ENCODE data around the gene CDAN1.

DNA sequence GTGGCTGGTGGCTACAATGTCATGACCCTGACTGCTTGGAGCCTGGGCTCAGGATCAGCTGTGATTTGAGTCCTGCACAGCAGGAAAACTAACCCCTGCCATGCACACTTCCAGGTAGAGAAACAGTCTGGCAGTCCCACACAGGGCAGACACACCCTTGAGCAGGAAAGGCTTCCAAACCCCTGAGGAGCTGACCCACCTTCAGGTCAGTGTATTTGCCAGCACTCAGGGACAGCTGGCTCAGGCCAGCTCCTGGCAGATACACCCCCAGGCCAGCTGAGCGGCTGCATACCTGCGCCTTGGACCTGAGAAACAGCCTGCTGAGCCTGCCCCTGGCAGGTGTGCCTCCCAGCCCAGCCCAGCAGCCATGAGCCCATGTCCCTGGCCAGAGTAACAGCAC is 22.2 kb upstream of the CDAN1 start:
- TF ChIP-seq, protein P1, sequence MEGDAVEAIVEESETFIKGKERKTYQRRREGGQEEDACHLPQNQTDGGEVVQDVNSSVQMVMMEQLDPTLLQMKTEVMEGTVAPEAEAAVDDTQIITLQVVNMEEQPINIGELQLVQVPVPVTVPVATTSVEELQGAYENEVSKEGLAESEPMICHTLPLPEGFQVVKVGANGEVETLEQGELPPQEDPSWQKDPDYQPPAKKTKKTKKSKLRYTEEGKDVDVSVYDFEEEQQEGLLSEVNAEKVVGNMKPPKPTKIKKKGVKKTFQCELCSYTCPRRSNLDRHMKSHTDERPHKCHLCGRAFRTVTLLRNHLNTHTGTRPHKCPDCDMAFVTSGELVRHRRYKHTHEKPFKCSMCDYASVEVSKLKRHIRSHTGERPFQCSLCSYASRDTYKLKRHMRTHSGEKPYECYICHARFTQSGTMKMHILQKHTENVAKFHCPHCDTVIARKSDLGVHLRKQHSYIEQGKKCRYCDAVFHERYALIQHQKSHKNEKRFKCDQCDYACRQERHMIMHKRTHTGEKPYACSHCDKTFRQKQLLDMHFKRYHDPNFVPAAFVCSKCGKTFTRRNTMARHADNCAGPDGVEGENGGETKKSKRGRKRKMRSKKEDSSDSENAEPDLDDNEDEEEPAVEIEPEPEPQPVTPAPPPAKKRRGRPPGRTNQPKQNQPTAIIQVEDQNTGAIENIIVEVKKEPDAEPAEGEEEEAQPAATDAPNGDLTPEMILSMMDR (IDR thresholded peaks at IDR 0.05; ENCODE audit: poor library complexity, severe bottlenecking) = no peak
- TF ChIP-seq POLR2AphosphoS5 (IDR thresholded peaks at IDR 0.05) (no peak), TAF1 (IDR thresholded peaks at IDR 0.05; ENCODE audit: low read depth) (no peak), EZH2 (IDR thresholded peaks at IDR 0.05; ENCODE audit: borderline replicate concordance, insufficient read depth, low read length, poor library complexity, severe bottlenecking) (no peak)

Data from neural cell (in vitro differentiated cells).